Stimulated activated CD8-positive, alpha-beta memory T cell treated with anti-CD3 and anti-CD28 coated beads, Interleukin-2, amount 100 ng/mL, for 1 hour (primary cell): Measurements from ENCODE around the gene TAF10.

Experiments
- DNase-seq, 2 donors: peaks; one replicate each; pipeline ENCODE4 v3.0.0-alpha.2; 2020; ENCODE audit warnings: low read depth in 2 of 2

Gene TAF10

GRCh38 chr11:6583584-6583983, 28.4 kb downstream of the TAF10 start:
- no peak for DNase-seq

- DNase-seq = no peak
Measured at GRCh38 chr11:6579681-6580080, 32.3 kb downstream of the TAF10 start.

DNA sequence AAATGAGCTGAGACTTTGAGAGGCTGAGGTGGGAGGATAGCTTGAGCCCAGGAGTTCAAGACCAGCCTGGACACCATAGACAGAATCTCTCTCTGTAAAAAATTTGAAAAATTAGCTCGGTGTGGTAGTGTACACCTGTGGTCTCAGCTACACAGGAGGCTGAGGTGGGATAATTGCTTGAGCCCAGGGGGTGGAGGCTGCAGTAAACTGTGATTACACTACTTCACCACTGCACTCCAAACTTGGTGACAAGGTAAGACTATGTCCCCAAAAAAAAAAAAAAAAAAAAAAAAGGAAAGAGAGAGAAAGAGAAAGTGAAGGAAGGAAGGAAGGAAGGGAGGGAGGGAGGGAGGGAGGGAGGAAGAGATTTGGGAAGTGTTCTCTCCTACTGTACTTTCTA, 33.9 kb downstream of the TAF10 start:
- DNase-seq = no peak

GRCh38 chr11:6576471-6577373, 35.3 kb downstream of the TAF10 start:
- no peak for DNase-seq

DNA sequence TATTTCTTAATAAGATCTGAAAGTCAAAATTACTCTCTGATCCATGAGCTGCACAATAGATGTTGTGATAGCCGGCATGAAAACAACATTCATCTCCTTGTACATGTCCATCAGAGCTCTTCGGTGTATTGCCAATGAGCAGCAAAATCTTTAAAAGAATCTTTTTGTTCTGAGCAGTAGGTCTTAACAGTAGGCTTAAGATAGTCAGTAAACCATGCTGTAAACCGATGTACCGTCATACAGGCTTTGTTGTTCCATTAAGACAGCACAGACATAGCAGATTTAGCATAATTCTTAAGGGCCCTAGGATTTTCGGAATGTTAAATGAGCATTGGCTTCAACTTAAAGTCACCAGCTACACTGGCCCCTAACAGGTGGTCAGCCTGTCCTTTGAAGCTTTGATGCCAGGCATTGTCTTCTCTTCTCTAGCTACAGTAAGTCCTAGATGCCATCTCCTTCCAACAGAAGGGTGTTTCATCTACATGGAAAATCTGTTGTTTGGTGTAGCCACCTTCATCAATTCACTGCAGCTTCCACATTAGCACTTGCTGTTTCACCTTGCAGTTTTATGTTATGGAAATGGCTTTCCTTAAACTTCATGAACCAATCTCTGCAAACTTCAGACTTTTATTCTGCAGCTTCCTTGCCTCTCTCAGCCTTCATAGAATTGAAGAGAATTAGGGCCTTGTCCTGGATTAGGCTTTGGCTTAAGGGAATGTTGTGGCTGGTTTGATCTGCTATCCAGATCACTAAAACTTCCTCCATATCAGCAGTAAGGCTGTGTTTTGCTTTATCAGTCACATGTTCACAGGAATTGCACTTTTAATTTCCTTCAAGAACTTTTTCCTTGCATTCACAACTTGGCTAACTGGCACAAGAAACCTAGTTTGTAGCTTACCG, 37.0 kb downstream of the TAF10 start:
- no peak for DNase-seq

DNA sequence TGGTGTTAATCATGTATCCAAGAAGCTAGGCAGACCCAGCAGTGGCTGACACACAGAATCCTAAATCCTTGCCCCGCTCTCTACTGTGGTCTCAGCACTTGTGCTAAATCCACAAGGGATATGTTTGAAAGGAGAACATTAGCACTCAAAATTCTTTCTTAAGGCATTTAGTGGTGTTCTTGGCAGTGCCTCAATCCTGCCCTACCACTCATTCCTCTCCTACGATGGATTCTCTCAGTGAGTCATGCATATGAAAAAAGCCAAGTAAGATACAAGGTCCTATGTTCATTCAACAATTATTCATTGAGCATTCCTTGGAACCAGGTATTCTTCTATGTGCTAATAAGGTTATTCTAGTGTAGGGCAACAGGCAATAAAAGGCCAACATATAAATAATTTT, 39.8 kb downstream of the TAF10 start:
- DNase-seq = no peak

GRCh38 chr11:6571434-6572008, 40.5 kb downstream of the TAF10 start:
- DNase-seq = no peak

DNA sequence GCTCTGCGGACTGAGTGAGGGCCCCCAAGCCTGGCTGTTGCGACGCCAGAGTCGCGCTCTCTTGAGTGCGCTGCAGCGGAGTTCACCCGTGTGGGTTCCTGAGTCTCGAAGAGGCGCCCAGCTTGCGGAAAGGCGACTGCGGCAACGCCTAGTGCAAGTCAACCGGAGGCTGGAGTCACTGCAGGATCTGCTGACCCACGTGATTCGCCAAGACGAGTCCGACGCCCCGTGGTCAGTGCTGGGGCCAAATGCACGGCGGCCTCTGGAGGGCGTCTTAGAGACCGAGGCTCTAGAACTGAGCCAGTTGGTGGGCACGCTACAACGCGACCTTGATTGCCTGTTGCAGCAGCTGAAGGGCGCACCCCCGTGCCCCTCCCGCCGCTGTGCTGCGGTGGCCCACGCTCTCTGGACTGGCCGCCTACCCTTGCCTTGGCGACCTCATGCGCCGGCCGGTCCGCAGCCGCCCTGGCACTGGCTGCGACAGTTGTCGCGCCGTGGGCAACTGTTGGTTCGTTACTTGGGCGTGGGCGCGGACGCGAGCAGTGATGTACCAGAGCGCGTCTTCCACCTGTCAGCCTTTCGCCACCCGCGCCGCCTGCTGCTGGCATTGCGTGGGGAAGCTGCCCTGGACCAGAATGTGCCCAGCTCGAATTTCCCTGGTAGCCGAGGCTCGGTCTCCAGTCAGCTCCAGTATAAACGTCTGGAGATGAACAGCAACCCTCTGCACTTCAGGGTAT, 41.2 kb downstream of the TAF10 start:
- DNase-seq = no peak

GRCh38 chr11:6569706-6570105, 42.3 kb downstream of the TAF10 start:
- no peak for DNase-seq

GRCh38 chr11:6568191-6568918, 43.7 kb downstream of the TAF10 start:
- no peak for DNase-seq

DNA sequence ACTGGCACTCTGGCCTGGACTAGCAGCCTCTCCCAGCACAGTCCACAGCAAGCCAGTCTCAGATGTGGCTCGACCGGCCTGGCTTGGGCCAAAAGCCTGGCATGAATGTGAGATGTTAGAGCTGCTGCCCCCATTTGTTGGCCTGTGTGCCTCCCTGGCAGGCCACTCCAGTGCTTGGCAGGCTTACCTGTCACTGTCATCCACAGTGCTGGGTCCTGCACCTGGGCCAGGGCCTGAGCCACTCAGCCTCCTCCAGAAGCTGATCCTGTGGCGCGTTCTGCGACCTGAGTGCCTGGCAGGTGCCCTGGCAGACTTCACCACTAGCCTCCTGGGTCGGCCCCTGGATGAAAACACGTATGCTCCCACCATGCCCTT, 44.7 kb downstream of the TAF10 start:
- no peak for DNase-seq

- DNase-seq = no peak
Measured at GRCh38 chr11:6566704-6567370, 45.2 kb downstream of the TAF10 start.

- no peak for DNase-seq
Measured at GRCh38 chr11:6565988-6566703, 45.9 kb downstream of the TAF10 start.

DNA sequence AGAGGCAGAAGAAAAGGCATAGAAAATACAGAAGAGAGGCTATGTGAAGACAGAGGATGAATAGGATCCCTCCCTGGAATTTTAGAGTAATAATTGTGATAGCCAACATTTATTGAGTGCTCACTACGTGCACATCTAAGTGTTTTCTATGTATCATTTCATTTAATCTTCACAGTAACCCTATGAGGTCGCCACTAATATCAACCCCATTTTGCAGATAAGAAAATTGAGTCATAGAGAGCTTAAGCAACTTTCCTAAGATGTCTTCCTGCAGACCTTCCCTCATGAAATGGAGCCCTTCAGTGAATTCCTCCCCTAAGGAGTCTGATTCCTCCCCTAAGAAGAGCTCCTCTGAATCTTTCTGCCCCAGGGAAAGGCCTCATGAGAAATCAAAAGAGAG, 46.7 kb downstream of the TAF10 start:
- no peak for DNase-seq

- DNase-seq = no peak
Measured at GRCh38 chr11:6563667-6564066, 48.3 kb downstream of the TAF10 start.

DNA sequence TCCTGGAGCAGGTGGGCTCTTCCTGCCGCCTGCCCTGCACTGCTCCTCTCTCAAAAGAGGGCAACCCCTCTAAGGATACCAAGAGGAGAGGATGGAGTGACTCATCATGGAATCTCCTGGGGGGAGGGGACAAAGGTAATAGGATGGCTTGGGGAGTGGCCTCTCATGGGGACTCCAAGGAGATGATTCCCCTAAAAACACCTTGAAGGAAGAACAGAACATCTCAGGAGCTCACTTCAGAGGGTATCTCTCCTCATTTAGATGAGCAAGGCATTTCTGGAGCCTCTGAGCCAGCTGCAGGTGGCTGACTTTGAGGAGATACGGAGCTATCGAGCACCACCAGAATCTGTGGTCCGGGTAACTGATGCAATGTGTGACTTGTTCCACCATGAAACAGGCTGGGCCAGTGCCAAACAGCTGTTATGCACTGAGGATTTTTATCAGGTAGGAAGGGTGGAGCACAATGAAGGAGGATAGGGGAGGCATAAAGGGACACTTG, 48.8 kb downstream of the TAF10 start:
- DNase-seq = no peak

DNA sequence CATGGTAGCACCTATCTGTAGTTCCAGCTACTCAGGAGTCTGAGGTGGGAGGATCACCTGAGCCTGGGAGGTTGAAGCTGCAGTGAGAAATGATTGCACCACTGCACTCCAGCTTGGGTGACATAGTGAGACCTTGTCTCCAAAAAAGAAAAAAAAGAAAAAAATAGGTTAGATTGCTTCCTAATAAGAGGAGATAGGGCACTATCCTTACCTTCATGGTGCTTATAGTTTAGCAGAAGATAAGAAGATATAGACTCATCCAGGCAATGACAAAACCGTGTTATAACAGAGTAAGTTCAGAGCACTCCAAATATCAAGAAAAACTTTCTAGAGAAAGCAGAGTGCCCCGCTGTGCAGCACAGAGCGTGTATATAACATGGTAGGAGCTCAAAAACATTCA, 50.7 kb downstream of the TAF10 start:
- no peak for DNase-seq
